GM18505 (cell line): ENCODE measurements around the gene TMEM273.

Source experiments
- ATAC-seq: cut with Tn5 transposase; IDR thresholded peaks from one replicate; pipeline ENCODE4 v1.9.1; 2021; ENCODE audit not compliant: unreplicated experiment
- POLR2A ChIP-seq: IDR thresholded peaks from 4 replicates; pipeline ENCODE4 v1.6.1; 2011; ENCODE audit warnings: borderline replicate concordance; ENCODE audit not compliant: insufficient read depth, insufficient read length; ENCODE audit errors: extremely low read depth

The TMEM273 gene

DNA sequence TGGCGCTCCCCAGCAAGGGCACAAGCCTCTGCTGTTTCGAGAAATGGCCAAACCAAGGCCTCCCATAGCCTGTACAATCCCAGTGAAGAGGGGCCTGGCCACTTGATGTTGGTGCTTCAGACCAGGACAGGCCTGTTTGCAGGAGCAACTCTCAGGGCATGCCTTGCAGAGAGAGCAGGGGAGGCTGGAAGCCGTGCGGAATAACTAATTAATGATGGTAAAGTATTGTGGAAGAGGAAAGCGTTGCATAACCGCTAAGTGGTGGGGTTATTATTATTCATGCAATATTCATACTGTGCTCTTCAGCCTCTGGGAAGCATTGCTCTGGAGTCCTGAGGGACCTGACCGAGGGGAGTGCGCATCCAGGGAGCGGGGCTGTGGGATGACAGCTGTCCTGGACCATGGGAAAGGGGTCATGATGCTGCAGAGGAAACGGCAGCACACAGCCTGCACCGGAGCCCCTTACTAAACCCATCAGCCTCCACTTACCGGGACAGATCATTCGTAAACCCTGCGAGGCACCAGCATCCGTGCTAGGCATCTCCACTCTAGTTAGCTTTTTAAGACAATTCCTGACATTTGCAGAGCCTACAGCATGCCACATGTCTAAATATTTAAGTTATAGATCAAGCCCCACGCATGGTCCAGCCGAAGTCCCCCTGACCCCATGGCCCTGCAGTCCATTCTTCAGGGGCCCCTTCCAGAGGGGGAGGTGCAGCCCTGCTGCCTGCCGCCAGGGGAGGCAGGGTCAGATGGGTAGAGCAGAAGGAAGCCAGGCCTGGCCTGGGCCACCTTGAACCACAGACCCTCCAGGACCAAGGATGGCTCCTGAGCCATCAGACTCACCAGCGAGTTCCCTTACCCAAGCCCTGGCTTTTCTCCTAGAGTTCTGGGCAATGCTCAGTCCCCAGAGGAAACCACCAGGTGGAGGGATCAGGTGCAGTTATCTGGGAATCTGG, 11.6 kb downstream of the TMEM273 start:
- no peak for TF ChIP-seq POLR2A
- ATAC-seq: no peak

DNA sequence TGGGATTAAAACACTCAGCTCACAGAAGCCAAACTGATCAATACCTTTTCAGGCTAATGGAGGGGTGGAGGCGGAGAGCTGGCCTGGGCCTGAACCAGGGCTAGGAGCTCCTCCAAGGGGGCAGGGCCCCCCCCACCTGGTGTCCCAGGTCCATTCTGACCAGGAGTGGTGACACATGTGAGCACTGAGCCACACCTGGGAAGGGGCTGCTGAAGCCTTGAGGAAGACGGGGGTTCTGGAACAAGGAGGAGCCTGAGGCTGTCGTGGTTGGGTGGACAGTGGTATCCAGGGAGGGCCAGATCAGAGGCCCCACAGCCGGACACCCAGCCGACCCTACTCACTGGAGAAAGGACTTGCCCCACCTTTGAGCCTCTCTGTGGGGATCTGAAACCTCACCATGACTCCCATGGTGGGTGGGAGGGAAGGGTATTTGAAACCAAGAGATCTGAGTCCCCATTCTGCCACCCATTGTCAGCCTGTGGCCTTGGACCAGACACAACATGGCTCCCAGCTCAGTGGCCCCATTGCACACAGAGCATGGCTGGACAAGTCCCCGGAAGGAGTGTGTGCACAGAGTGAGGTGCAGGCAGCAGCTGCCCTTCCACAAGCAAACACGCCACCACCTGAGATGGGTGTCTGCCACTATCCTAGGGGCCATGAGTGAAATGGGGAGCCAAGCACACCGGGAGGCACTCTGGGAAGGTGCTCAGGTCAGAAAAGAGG, 12.4 kb downstream of the TMEM273 start:
- no peak for TF ChIP-seq POLR2A
- no peak for ATAC-seq

DNA sequence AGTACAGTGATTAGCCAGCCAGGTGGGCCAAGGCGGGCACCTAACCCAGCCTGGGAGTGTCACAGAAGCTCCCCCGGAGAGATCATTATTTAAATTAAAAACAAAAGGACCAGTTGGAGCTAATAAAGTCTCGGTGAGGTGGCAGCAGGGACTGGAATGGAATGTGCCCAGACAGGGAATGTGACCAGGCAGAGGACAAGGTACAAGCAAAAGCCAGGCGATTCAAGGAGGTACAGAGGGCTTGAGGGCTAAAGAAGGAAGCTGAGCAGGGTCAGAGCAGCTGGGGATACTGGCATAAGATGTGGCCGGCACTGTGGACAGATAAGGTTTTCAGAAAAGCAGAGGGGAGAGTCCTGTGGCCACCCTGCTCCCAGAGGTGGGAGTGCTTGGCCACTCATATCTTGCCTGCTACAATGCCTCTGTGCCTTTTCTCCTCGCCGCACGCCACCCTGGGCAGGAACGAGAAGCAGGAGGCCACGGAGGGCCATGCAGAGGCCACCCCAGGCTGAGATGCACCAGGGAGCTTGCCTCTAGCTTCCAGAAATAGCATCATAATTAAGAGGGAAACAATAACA, 13.2 kb downstream of the TMEM273 start:
- TF ChIP-seq POLR2A: no peak
- no peak for ATAC-seq

DNA sequence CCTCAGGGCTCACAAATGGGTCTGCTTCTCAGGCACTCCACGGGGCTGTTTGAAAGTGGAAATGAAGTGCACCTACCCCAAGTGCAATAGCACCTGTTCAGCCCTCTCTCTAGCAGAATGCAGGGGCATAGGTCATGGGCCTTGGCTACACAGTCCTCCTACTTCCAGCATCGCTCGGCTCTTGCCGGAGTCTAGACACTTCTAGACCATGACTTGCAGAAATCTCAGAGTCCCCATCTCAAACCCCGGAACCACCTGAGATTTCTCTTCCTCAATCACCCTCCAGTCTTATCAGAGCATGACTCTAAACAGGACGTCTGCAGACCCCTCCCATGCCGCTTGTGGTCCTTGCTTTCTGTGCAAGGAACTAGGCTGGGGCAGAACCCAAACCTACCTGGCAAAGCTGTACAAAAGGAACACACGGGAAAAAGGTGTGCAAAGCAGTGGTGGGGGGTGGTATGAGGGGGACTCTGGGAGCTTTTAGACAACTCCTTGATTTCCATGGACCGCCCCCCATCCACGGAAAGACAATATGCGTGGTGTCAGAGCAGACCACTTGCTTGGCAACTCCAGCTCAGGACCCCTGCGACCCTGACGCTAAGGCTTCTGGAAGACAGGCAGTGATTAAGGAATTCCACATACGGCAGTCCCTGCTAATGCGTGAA, 13.8 kb downstream of the TMEM273 start:
- no peak for ATAC-seq
- TF ChIP-seq POLR2A: no peak

DNA sequence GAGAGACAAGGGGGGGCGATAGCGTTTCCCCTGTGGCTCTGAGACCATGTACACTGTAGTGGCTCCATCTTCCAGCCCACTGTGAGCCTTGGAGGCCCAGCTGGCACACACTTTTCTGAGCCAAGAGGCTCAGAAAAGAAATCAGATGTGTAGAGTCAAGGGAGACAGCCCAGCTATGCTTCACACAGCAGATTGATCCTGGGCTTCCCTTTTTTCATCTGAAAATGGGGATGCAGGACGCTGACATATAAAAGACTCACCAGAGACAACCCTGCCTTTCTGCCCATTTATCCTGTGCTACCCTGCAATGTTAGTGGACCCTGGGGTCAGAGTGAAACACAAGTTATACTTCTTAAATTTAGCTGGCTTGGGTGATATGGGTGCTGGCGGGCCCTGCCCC, 14.3 kb downstream of the TMEM273 start:
- no peak for TF ChIP-seq POLR2A
- no peak for ATAC-seq

DNA sequence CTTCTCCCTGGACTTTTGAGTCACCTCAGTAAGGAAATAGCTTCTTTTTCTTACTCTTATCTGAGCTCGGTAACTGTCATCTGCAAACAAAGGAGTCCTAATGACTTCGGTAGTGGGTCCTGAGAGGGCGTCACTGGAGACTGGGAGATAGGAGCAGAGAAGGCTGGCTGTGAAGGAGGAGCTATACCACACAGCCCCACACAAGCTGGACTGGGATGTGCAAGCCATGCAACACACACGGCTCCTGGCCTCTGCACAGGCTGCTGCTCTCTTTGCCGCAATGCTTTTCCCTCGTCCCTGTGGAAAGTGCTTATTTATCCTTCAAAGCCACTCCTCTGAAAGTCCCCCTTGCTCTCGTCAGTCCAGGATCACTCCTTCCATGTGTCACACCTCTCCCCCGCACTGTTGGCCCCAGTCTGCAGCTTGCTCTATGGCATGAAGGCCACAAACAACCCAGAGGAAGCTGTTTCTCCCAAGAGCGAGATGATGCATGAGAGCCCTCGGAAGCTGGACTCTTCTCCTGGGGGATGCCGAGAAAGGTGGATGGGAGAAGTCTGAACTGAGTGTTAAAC, 14.9 kb downstream of the TMEM273 start:
- TF ChIP-seq POLR2A: no peak
- no peak for ATAC-seq

DNA sequence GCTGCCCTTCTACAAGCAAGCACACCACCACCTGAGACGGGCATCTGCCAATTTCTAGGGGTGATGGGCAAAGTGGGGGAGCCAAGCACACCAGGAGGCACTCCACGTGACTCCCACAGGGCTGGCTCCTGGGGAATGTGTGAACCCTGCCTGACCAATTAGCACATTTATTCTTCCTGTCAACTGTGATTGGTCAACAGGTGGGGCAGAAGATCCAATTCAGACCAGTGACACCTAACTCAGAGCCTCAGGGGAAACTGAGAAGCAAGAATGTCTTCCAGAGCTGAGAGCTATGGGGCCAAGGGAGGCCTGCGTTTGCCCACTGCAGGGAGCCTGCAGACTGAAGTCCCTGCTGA, 15.4 kb downstream of the TMEM273 start:
- TF ChIP-seq POLR2A: no peak
- no peak for ATAC-seq

DNA sequence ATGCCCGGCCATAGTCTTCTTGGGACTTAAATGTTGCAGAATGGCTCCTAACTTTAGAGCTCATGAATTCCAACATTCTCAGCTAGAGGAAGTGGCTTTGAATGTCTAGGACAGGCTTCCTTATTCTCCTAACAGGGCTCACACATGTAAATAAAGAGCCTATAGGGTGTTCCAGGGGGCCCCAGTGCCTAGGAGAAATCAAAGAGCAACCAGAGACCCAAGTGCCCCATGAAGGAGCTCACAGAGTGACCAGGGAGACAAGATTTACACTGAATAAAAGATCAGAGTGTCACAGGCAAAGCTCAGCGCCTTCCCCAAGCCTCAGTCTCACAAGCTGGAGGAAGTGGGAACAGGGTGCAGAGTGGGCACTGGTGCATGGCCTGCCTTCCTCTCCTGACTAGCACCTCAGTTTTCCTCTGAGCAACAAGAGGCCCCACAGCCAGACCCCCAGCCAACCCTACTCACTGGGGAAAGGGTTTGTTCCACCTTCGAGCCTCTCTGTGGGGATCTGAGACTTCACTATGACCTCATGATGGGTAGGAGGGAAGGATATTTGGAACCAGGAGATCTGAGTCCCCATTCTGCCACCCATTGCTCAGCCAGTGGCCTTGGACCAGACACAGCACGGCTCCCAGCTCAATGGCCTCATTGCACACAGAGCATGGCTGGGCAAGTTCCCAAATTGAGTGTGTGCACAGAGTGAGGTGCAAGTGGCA, 16.0 kb downstream of the TMEM273 start:
- no peak for TF ChIP-seq POLR2A
- ATAC-seq: no peak

DNA sequence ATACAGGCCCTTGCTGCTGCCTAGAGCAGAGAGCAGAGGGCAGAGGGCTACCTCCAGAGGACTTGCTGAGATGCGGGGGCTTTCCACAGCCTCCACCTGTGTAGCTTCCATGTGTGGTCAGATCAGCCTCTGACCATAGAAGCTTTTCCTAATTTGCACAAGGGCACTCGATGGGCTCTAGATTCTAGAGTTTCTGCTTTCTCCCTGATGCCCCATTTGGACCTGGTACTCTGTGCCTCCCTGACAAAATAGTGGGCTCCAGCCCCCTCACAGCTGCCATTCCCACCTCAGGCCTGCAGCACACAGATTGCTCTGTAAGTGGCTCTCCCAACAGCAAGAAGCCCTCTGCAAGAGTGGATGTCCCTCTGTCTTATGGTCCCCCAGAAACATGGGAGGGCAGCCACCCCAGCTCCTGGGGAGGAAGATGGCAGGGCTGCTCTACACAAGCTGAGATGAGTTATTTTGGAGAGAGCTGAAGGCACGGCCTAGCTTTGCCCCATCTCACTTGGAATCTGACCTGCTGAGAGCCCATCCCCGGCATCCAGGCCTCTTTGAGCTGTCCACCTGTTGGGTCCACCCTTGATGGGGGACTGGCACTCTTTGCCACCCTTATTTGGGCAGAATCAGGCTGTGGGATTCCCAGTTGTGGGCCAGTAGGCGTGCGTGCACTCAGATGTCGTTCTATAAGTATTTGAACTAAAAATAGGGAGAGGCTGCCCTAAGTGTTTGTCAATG, 16.7 kb downstream of the TMEM273 start:
- TF ChIP-seq POLR2A: no peak

DNA sequence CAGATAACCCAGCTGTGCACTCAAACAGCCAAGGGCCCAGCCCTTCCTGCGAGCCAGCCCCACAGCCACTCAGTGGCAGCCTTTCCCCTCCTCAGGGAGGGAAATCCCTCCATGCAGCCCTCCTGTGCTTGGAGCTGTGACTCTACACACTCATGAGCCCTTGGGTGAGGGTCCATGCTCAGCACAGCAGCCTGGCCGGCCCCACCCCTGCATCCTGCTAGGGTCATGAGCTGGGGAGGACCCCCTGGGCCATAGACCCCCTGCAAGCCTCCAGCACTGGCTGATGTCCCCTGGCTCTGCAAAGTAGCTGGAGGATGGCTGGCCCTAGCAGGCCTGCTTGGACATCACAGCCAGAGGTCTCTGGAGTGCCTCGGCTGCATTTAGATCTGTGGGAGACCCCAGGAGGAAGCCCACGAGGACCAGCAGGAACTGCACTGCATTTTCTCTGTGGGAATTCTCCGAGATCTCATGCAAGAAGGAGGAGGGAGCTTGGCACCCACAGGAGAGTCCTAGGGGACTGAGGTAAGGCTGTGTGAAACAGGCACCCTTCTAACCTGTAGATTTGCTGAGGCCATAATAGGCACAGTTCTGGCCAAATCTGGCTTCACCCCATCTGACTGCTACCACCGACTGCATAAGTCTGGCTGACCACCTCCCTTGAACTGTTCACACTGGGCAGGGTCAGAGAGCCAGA, 17.4 kb downstream of the TMEM273 start:
- ATAC-seq: no peak
- TF ChIP-seq POLR2A: no peak

More for the DNA sequence above, 16.7 kb downstream of the TMEM273 start:
- no peak for ATAC-seq

DNA sequence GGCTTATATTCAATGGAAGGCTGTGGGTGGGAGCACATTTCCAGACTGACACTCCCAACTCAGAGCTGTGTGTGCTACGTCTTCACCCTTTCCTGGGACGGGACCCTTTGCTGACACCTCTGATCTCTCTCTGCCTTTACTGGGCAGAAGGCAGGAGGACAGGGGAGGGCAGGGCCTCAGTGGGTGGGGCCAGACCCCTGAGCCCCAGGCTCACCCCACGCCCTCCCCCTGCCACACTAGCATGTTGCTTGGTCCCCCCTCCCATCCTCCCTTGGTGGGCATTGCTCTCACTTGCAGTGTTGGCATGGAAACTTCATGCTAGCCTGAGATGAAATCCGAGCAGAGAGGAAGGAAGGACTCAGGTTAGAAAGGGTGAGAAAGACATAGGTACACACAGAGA, 18.4 kb downstream of the TMEM273 start:
- no peak for TF ChIP-seq POLR2A
- ATAC-seq: no peak
